ENCODE measurements around the gene C11orf52. TPM values are rescaled to one million over a fixed set of nuclear protein-coding genes. Genes with fewer than 3 reads are reported as not detected.

The C11orf52 gene
- total and polyA plus RNA-seq, 2 of the 13 experiments (the other 11 are each of a cell fraction or from before 2014, with no cell fraction given), result 7.4 to 11.0 TPM

DNA sequence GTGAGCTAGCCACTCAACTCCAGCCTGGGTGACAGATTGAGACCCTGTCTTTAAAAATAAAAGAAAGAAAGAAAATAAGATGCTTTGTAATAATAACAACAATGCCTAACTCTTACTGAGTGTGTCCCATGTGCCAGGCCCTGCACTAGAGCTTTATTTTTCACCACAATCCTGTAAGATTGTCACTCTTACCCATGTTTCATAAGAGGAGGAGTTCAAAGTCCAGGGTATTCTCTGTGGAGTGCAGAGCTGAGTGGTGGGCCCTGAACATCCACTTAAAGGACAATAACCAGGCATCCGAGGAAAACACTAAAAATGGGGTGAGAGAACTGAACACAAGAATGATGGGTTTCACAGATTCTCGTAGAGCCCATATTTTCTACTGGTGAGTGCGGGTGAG is 925 bp upstream of the C11orf52 start (continued):
- TF ChIP-seq CEBPG (CRISPR knock-in tag; IDR thresholded peaks at IDR 0.05) (peak; percentile 49), ZNF441 (CRISPR knock-in tag; IDR thresholded peaks at IDR 0.05; ENCODE audit: borderline replicate concordance) (peak; percentile 41; the same call in 1 of the 2 replicates), YEATS4 (CRISPR knock-in tag; IDR thresholded peaks at IDR 0.05; ENCODE audit: borderline replicate concordance) (0 out of 2 replicates have a peak, but pooled peaks have one; percentile 18), NR2C2 (CRISPR knock-in tag; IDR thresholded peaks at IDR 0.05; ENCODE audit: borderline replicate concordance) (no peak), ZMAT3 (CRISPR knock-in tag; conservative IDR thresholded peaks at IDR 0.05) (0 out of 2 replicates have a peak, but pooled peaks have one; percentile 9), PCBP2 (optimal IDR thresholded peaks at IDR 0.05; ENCODE audit: low read depth, low read length, poor library complexity, severe bottlenecking) (no peak), DR1 (CRISPR knock-in tag; IDR thresholded peaks at IDR 0.05) (no peak), GPBP1L1 (CRISPR knock-in tag; IDR thresholded peaks at IDR 0.05) (no peak), RNF2 (conservative IDR thresholded peaks at IDR 0.05; ENCODE audit: low read depth) (no peak), HDAC2 (CRISPR knock-in tag; IDR thresholded peaks at IDR 0.05) (no peak), POLR2AphosphoS5 (IDR thresholded peaks at IDR 0.05; ENCODE audit: low read depth, low read length) (peak; percentile 46; the same call in 1 of the 2 replicates), ZFX (CRISPR knock-in tag; IDR thresholded peaks at IDR 0.05; ENCODE audit: low read depth) (peak; percentile 23; the same call in 1 of the 2 replicates), SRF (IDR thresholded peaks at IDR 0.05; ENCODE audit: low read depth, low read length) (no peak), FOXK1 (CRISPR knock-in tag; IDR thresholded peaks at IDR 0.05; ENCODE audit: borderline replicate concordance, low read depth) (peak; percentile 29; the same call in 1 of the 2 replicates), HNRNPH1 (optimal IDR thresholded peaks at IDR 0.05; ENCODE audit: low read depth, low read length) (no peak), ZBTB44 (CRISPR knock-in tag; IDR thresholded peaks at IDR 0.05) (no peak)
- TF ChIP-seq, protein P1, sequence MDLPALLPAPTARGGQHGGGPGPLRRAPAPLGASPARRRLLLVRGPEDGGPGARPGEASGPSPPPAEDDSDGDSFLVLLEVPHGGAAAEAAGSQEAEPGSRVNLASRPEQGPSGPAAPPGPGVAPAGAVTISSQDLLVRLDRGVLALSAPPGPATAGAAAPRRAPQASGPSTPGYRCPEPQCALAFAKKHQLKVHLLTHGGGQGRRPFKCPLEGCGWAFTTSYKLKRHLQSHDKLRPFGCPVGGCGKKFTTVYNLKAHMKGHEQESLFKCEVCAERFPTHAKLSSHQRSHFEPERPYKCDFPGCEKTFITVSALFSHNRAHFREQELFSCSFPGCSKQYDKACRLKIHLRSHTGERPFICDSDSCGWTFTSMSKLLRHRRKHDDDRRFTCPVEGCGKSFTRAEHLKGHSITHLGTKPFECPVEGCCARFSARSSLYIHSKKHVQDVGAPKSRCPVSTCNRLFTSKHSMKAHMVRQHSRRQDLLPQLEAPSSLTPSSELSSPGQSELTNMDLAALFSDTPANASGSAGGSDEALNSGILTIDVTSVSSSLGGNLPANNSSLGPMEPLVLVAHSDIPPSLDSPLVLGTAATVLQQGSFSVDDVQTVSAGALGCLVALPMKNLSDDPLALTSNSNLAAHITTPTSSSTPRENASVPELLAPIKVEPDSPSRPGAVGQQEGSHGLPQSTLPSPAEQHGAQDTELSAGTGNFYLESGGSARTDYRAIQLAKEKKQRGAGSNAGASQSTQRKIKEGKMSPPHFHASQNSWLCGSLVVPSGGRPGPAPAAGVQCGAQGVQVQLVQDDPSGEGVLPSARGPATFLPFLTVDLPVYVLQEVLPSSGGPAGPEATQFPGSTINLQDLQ (CRISPR knock-in tag; IDR thresholded peaks at IDR 0.05), result no peak
- TF ChIP-seq, protein P2, sequence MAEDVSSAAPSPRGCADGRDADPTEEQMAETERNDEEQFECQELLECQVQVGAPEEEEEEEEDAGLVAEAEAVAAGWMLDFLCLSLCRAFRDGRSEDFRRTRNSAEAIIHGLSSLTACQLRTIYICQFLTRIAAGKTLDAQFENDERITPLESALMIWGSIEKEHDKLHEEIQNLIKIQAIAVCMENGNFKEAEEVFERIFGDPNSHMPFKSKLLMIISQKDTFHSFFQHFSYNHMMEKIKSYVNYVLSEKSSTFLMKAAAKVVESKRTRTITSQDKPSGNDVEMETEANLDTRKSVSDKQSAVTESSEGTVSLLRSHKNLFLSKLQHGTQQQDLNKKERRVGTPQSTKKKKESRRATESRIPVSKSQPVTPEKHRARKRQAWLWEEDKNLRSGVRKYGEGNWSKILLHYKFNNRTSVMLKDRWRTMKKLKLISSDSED (CRISPR knock-in tag; IDR thresholded peaks at IDR 0.05), result no peak
- TF ChIP-seq, protein P3, sequence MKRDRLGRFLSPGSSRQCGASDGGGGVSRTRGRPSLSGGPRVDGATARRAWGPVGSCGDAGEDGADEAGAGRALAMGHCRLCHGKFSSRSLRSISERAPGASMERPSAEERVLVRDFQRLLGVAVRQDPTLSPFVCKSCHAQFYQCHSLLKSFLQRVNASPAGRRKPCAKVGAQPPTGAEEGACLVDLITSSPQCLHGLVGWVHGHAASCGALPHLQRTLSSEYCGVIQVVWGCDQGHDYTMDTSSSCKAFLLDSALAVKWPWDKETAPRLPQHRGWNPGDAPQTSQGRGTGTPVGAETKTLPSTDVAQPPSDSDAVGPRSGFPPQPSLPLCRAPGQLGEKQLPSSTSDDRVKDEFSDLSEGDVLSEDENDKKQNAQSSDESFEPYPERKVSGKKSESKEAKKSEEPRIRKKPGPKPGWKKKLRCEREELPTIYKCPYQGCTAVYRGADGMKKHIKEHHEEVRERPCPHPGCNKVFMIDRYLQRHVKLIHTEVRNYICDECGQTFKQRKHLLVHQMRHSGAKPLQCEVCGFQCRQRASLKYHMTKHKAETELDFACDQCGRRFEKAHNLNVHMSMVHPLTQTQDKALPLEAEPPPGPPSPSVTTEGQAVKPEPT (CRISPR knock-in tag; IDR thresholded peaks at IDR 0.05; ENCODE audit: low read depth), result no peak
- TF ChIP-seq, protein P4, sequence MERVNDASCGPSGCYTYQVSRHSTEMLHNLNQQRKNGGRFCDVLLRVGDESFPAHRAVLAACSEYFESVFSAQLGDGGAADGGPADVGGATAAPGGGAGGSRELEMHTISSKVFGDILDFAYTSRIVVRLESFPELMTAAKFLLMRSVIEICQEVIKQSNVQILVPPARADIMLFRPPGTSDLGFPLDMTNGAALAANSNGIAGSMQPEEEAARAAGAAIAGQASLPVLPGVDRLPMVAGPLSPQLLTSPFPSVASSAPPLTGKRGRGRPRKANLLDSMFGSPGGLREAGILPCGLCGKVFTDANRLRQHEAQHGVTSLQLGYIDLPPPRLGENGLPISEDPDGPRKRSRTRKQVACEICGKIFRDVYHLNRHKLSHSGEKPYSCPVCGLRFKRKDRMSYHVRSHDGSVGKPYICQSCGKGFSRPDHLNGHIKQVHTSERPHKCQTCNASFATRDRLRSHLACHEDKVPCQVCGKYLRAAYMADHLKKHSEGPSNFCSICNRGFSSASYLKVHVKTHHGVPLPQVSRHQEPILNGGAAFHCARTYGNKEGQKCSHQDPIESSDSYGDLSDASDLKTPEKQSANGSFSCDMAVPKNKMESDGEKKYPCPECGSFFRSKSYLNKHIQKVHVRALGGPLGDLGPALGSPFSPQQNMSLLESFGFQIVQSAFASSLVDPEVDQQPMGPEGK (CRISPR knock-in tag; IDR thresholded peaks at IDR 0.05), result no peak
